22Rv1 (cell line): Measurements from ENCODE around the gene MYL11.

Source experiments
- H3K27ac ChIP-seq: fragments of 450-650 bp; 2 replicates; pipeline ENCODE4 v1.5.1; 2017
- ZFX ChIP-seq: fragments of 450-650 bp; IDR thresholded peaks from 2 replicates; pipeline ENCODE4 v1.6.1; 2017; ENCODE audit warnings: antibody characterized with exemption, borderline replicate concordance
- TF ChIP-seq, protein P1 (sequence below): fragments of 450-650 bp; IDR thresholded peaks from 2 replicates; pipeline ENCODE4 v1.5.1; 2017; ENCODE audit warnings: mild to moderate bottlenecking

MYL11 gene

DNA sequence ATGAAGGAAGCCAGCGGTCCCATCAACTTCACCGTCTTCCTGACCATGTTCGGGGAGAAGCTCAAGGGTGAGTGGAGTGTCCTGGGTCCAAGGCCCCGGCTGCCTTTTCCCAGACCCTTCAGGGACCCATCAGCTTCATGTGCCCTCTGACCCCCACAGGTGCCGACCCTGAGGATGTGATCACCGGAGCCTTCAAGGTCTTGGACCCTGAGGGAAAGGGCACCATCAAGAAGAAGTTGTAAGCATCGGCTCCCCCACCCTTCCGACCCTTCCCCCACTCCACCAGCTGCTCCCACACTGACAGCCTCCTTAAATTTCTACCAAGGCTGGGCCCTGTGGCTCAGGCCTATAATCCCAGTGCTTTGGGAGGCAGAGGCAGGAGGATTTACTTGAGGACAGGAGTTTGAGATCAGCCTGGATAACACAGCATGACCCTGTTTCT, 1.9 kb downstream of the MYL11 start:
- peak overlapping the region; percentile 97; the same call in 1 of the 2 replicates for H3K27ac ChIP-seq

DNA sequence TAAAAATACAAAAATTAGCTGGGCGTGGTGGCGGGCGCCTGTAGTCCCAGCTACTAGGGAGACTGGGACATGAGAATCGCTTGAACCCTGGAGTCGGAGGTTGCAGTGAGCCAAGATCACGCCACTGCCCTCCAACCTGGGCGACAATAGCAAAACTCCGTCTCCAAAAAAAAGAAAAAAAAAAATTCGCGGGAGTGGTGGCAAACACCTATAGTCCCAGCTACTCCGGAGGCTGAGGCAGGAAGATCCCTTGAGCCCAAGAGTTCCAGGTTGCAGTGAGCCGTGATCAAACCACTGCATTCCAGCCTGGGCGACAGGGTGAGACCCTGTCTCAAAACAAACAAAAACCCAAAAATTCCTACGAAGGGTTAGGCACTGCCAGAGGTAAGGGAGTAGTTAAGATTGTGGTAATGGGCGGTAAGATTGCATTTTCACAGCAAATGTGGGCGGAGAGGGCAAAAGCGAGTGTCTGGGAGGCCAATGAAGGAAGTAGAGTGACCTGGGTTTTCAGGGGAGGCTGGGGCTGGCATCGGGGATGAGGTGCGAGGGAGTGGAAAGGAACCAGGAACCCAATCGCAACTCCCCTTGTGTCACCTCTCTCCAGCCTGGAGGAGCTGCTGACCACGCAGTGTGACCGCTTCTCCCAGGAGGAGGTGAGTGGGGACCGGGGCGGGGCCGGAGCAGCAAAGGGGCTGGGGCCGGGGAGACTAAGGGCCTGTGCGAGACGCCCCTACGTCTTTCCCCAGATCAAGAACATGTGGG, 2.6 kb downstream of the MYL11 start:
- no peak for TF ChIP-seq ZFX
- TF ChIP-seq, protein P1, sequence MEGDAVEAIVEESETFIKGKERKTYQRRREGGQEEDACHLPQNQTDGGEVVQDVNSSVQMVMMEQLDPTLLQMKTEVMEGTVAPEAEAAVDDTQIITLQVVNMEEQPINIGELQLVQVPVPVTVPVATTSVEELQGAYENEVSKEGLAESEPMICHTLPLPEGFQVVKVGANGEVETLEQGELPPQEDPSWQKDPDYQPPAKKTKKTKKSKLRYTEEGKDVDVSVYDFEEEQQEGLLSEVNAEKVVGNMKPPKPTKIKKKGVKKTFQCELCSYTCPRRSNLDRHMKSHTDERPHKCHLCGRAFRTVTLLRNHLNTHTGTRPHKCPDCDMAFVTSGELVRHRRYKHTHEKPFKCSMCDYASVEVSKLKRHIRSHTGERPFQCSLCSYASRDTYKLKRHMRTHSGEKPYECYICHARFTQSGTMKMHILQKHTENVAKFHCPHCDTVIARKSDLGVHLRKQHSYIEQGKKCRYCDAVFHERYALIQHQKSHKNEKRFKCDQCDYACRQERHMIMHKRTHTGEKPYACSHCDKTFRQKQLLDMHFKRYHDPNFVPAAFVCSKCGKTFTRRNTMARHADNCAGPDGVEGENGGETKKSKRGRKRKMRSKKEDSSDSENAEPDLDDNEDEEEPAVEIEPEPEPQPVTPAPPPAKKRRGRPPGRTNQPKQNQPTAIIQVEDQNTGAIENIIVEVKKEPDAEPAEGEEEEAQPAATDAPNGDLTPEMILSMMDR = no peak
- peak overlapping the region; percentile 97 for H3K27ac ChIP-seq

More for the DNA sequence above, 1.9 kb downstream of the MYL11 start:
- no peak for TF ChIP-seq ZFX
- TF ChIP-seq, protein P1 = no peak

DNA sequence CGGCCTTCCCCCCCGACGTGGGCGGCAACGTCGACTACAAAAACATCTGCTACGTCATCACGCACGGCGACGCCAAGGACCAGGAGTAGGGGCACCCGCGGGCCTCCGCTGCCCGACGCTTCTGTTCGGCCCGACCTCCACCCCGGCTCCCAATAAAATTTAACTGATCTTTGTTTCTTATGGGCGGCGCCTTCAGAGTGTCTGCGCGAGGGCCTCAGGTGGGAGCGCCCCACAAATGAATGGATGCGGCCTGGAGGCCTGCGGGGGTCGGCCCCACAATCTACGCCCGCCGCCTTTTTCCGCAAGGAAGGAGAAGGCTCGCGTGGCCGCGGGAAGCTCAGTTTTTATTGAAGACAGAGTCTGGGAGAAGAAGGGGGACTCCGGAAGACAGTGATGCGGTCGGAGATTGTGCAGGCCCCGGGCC, 3.2 kb downstream of the MYL11 start:
- no peak for TF ChIP-seq ZFX
- peak overlapping the region; percentile 97 for H3K27ac ChIP-seq

GRCh38 chr16:30378236-30379157, 3.9 kb downstream of the MYL11 start:
- H3K27ac ChIP-seq = peak overlapping the region; percentile 97
- no peak for TF ChIP-seq ZFX
- TF ChIP-seq, protein P1 = no peak

- TF ChIP-seq ZFX = no peak
- TF ChIP-seq, protein P1 = no peak
- peak overlapping the region; percentile 97 for H3K27ac ChIP-seq
Measured at GRCh38 chr16:30379158-30379783, 4.7 kb downstream of the MYL11 start.

DNA sequence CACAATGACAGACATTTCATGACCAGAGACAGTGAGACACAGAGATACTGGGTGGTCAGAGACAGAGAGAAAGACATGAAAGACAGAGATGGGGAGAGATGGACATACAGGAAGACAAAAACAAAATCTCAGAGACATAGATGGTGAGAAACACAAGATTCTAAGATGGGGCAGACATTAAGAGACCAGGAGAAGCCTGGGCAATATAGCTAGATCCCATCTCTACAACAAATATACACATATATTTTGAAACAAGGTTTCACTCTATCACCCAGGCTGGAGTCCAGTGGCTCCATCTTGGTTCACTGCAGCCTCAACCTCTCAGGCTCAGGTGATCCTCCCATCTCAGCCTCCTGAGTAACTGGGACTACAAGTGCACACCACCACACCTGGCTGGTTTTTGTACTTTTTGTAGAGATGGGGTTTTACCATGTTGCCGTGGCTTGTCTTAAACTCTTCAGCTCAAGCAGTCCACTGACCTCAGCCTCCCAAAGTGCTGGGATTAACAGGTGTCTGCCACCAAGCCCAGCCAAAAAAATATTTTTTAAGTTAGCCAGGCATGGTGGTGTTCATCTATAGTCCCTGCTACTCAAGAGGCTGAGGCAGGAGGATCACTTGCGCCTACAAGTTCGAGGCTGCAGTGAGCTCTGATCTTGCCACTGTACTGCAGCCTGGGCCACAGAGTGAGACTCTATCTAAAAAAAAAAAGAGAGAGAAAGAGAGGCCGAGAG, 5.6 kb downstream of the MYL11 start:
- TF ChIP-seq, protein P1 = no peak
- TF ChIP-seq ZFX = no peak
- H3K27ac ChIP-seq = peak overlapping the region; percentile 97

- TF ChIP-seq ZFX = no peak
- TF ChIP-seq, protein P1 = no peak
Measured at GRCh38 chr16:30380803-30381208, 6.2 kb downstream of the MYL11 start.

More at GRCh38 chr16:30380803-30381208, 6.2 kb downstream of the MYL11 start:
- H3K27ac ChIP-seq = peak overlapping the region; percentile 97
